Skeletal muscle satellite cell (primary cell): ENCODE results near the gene DENND1B.

ENCODE experiments used
- H3K27me3 ChIP-seq: 2 replicates; pipeline ENCODE4 v1.7.0; 2013; ENCODE audit warnings: low read length; ENCODE audit not compliant: control insufficient read depth, insufficient read depth
- H3K36me3 ChIP-seq: 2 replicates; pipeline ENCODE4 v1.7.0; 2013; ENCODE audit warnings: mild to moderate bottlenecking, control low read depth, low read length; ENCODE audit not compliant: insufficient read depth
- H3K4me1 ChIP-seq: 2 replicates; pipeline ENCODE4 v1.7.0; 2013; ENCODE audit warnings: low read length; ENCODE audit not compliant: control insufficient read depth, insufficient read depth
- H3K4me2 ChIP-seq: 2 replicates; pipeline ENCODE4 v1.7.0; 2013; ENCODE audit warnings: mild to moderate bottlenecking, low read length
- H3K4me3 ChIP-seq: 2 replicates; pipeline ENCODE4 v1.7.0; 2013; ENCODE audit warnings: low read length
- H3K9ac ChIP-seq: 2 replicates; pipeline ENCODE4 v1.7.0; 2013; ENCODE audit warnings: mild to moderate bottlenecking, low read depth, low read length, moderate library complexity
- H3K9me3 ChIP-seq: replicated peaks from 2 replicates; pipeline ENCODE4 v1.7.0; 2013; ENCODE audit warnings: mild to moderate bottlenecking, control low read depth, low read length

DENND1B gene

DNA sequence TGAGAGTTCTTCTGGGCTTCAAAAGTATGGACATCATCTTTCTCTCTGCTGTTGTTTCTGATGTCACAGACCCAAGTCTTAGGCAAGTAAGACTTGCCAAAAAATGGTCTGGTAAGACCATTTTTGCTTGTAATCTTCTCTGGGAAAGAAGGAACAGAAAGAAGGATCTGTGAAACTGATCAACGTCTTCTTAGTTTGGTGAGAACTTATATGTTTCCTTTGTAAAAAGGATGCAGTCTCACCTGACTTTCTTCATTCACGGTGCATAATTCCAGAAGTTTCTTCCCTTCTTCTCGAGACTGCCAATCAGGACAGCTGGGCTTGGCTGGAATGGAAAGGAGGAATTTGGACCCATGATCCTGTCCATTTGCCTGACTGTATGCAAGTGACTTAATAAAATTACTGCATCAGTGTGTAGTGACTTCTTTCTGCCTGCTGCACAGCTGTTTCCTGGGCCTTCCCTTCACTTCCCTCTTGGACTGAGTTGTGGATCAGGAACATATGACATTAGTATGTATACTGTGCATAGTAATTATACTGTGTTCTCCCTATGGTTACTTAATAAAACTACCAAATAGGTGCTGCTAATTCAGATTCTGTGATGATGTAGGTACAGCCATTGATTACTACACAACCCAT lies 7.6 kb upstream of the DENND1B start:
- Histone ChIP-seq H3K27me3 (no peaks in the 10 kb centered on the region), H3K9ac (no peak overlapping the region), H3K9me3 (no peaks in the 10 kb centered on the region), H3K4me2 (peak overlapping the region; percentile 27), H3K4me1 (peaks cover 25% of the 10 kb centered on the region), H3K36me3 (no peaks in the 10 kb centered on the region), H3K4me3 (no peak overlapping the region)

DNA sequence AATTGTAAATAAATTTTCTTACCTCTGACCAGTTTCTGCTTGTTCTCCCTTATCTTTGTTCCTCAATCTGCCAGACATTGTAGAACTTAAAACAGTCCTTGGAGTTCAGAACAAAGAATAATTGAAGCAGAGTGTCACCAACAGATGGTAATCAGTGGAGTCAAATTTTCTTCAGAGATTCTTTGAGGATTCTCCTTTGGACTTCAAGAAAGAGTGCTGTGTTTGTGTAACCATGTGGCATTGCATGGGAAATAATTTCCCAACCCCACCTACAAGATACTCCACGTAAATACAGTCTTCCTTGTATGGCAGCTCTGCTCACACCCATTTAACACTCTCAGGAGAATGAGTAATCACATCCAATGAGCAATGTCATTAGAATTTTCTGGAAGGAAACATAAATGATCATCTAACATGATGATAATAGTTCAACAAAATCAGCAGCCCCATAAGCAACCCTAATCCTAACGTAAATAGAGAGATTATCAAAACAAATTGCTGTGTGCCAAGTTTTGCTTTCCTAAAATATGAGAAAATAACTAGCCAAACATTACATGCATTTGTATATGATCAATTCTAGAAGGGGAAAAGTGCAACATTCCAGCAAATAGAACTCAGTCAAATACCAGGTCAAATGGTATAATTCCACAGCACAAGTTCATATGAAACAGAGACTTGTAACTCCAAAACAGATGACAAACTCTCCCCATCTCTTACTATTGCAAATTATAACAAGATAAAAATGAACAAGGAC lies 6.9 kb upstream of the DENND1B start:
- H3K9ac ChIP-seq: no peak overlapping the region
- no peaks in the 10 kb centered on the region for H3K9me3 ChIP-seq
- no peak overlapping the region for H3K4me3 ChIP-seq
- H3K27me3 ChIP-seq: no peaks in the 10 kb centered on the region
- no peak overlapping the region for H3K4me2 ChIP-seq
- no peaks in the 10 kb centered on the region for H3K36me3 ChIP-seq
- peaks cover 25% of the 10 kb centered on the region for H3K4me1 ChIP-seq

DNA sequence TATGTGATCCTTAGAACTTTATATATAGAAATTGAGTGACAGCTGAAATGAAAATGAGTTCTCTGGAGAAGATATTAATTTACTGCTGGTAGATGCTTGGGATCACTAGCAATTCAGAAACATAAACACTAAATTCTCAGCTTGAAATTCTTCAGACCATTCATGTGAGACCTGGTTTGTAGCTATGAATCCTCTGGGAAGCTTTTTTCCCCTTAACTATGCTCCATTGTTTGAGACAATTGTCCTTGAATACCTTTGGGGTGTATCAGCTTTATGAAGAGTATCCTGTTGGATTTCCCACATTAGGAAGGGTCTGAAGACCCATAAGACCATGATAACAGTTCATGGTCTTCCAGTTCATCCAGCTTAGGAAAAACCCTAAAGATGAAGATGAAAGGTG lies 4.6 kb upstream of the DENND1B start:
- Histone ChIP-seq H3K9me3 (no peaks in the 10 kb centered on the region), H3K36me3 (no peaks in the 10 kb centered on the region), H3K4me2 (no peak overlapping the region), H3K27me3 (no peaks in the 10 kb centered on the region), H3K9ac (no peak overlapping the region), H3K4me1 (peaks cover 42% of the 10 kb centered on the region), H3K4me3 (no peak overlapping the region)

DNA sequence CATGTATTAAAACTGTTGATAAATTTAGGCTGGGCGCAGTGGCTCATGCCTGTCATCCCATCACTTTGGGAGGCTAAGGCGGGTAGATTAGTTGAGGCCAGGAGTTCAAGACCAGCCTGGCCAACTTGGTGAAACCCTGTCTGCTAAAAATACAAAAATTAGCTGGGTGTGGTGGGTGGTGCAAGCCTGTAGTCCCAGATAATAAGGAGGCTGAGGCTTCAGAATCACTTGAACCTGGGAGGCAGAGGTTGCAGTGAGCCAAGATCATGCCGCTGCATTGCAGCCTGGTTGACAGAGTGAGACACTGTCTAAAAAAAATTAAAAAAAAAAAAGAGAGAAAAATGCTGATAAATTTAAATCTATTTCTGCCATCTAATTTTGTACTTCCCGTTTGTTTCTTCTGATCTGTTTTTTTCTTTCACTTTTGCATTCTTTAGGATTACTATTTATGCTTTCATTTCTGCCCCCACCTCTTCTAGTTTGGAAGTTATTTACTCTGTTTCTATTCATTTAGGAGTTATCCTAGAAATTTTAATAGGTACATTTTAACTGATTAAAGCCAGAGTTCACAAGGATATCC lies 3.2 kb upstream of the DENND1B start:
- Histone ChIP-seq H3K4me3 (no peak overlapping the region), H3K9ac (no peak overlapping the region), H3K9me3 (no peaks in the 10 kb centered on the region), H3K36me3 (no peaks in the 10 kb centered on the region), H3K4me1 (peaks cover 45% of the 10 kb centered on the region), H3K4me2 (no peak overlapping the region), H3K27me3 (no peaks in the 10 kb centered on the region)

DNA sequence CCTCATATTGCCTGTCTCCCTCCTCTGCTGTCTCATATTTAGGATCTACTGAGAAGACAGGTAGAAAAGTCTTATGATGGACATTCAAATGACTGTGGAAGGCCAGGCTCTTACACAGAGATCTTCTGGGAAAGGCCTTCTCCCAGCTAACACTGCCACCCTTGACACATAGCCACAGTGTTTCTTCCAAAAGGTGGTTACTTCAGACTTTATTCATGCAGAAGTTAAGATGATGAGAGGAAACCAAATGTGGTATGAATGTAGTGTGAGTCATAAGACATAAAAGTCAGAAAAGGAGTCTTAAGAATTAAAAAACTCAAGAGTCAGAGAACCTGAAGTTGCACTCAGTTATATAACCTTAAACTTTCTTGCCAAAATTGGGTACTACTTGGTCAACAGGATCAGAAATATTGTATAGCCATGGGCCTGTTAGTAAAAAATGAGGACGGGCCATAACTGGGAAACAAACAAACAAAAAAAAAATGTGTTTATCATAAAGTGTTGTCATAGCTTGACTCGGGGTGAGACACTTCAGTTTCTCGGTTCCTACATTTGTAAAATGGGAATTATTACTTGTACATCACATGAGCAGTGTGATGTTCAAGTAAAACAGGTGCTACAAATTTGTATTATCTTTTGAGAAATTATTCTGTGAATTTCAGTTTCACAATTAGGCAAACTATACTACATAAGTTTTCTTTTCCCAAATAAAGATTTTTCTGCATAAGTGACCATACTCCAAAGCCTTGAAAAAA lies 1.2 kb upstream of the DENND1B start:
- Histone ChIP-seq H3K9me3 (no peaks in the 10 kb centered on the region), H3K36me3 (no peaks in the 10 kb centered on the region), H3K4me2 (peak overlapping the region; percentile 93), H3K9ac (no peak overlapping the region), H3K27me3 (no peaks in the 10 kb centered on the region), H3K4me1 (peaks cover 30% of the 10 kb centered on the region), H3K4me3 (no peak overlapping the region)

DNA sequence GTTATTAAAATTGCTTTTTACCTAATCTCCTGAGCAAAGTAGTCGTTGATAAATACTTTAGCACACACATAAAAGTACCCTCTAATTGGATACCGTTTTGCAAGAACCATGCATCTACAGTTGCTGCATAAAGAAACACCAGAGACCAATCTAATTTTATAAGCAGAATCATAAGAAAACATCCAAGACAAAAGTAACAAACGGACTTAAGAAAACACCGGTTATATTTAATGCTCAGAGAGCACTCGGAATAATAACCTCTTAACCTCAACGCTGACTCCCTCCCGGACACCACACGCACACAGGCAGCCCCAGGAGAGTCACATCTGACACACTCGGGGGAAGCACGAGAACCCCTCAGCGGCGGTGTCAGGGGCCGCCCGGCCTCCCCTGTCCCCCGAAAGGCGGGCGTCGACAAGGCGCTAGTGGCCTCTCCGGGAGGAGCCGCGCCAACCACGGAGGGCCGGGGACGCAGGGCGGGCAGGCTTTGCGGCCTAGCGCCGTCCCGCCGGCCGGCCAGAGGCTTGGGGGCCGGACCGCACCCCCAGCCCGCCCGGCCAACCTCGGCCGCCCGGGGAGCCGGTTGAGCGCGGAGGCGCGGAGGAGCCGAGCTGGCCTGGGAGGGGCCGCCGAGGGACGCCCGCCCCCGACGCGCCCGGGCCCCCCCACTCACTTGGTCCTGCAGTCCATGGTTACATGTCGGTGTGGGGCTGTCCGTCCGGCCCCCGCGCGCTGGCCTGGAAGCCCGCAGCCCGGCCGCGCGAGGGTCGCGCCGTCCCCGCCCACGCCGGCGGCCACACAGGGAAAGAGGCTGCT lies 606 bp downstream of the DENND1B start:
- Histone ChIP-seq H3K4me3 (peak overlapping the region; percentile 83), H3K27me3 (no peaks in the 10 kb centered on the region), H3K4me2 (peak overlapping the region; percentile 93), H3K9me3 (no peaks in the 10 kb centered on the region), H3K36me3 (no peaks in the 10 kb centered on the region), H3K4me1 (peaks cover 30% of the 10 kb centered on the region), H3K9ac (peak overlapping the region; percentile 88)

DNA sequence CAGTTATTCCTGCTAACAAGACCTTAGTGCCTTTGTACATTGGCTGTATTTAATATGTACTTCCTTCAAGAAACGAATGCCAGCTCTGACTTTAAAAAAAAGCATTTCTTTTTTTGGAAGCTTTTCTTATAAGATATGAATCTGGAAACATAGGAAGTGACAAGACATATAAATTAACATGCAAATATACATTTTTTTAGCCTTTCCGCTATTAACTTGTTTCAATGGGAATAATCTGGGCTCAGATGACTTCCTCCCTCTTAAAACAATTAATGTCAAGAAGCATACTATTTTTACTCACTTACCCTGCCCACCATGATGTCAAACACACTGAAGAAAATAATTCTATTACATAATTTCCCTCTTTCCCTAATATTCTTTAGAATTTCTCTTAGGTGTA lies 1.4 kb downstream of the DENND1B start:
- Histone ChIP-seq H3K9me3 (no peaks in the 10 kb centered on the region), H3K4me3 (peak overlapping the region; percentile 83), H3K9ac (peak overlapping the region; percentile 88), H3K4me2 (peak overlapping the region; percentile 93), H3K36me3 (no peaks in the 10 kb centered on the region), H3K4me1 (peaks cover 30% of the 10 kb centered on the region), H3K27me3 (no peaks in the 10 kb centered on the region)

DNA sequence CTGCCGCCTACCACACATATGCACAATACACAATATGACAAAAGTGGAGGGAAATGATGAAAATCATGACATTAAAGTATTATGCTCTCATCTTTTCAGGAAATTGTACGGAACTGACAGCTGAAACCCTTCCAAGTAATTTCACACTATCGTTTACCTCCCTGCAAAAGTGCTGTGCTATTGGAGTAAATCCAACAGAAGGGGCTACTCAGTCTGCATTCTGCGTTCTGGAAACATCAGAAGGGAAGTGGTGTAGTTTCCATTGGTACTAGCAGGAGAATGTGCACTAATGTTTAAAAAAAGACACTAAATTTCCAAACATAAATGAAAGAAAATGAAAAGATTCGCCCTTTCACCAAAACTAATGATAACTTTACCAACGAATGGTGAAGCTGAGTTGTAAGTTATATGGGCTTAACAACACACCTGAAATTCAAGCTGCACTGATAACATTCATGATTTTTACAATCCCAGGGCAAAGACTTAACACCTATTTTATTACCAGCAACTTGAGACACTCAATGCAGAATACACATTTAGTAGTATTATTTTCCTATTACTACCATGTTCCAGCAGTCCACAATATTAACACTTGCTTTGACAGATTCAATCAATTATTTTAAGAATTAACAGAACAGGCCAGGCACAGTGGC lies 3.2 kb downstream of the DENND1B start:
- Histone ChIP-seq H3K9ac (no peak overlapping the region), H3K4me1 (peaks cover 30% of the 10 kb centered on the region), H3K4me3 (no peak overlapping the region), H3K36me3 (no peaks in the 10 kb centered on the region), H3K4me2 (no peak overlapping the region), H3K9me3 (no peaks in the 10 kb centered on the region), H3K27me3 (no peaks in the 10 kb centered on the region)

DNA sequence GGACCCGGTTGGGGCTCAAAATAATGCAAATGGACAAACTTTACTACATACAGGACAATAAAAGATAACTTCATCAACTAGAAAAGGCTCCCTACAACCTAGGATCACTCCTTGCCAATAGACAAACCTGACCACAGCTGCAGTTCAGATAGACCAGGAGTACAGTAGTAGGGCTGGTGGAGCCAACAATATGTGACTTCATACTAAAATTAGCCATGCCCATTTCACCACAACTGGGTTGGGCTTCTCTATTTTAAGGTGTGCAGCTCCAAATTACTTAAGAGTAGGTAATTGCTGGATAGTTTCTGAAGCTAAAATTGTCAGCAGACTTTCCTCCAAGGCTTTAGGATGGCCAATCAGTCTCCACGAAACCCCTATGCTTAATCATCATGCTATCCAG lies 3.9 kb downstream of the DENND1B start:
- H3K4me1 ChIP-seq: peaks cover 25% of the 10 kb centered on the region
- H3K4me2 ChIP-seq: no peak overlapping the region
- no peaks in the 10 kb centered on the region for H3K27me3 ChIP-seq
- H3K4me3 ChIP-seq: no peak overlapping the region
- no peaks in the 10 kb centered on the region for H3K9me3 ChIP-seq
- H3K9ac ChIP-seq: no peak overlapping the region
- no peaks in the 10 kb centered on the region for H3K36me3 ChIP-seq

DNA sequence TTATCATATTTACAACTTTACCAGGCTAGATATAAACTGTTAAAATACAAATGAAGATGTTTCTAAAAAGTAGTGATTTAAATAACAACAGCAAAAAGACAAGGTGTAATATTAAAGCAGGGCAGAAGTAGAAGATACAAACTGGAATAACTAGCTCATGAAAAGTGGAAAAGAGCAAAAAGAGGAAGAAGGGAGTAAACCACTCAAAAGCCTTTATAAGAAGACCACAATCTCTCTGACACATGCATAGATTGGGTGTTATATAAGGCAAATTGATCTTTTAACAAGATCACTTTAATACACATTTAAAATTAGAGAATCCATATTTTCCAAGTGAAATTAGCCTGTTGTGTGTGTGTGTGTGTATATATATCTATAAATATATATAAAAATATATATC lies 5.0 kb downstream of the DENND1B start:
- Histone ChIP-seq H3K9ac (no peak overlapping the region), H3K4me3 (no peak overlapping the region), H3K4me1 (peaks cover 13% of the 10 kb centered on the region), H3K27me3 (no peaks in the 10 kb centered on the region), H3K4me2 (no peak overlapping the region), H3K36me3 (no peaks in the 10 kb centered on the region), H3K9me3 (no peaks in the 10 kb centered on the region)
